ENCODE measurements around the gene SSBP4. TPM values are rescaled to one million over a fixed set of nuclear protein-coding genes. Genes with fewer than 3 reads are reported as not detected.

The SSBP4 gene
- total RNA-seq, 1 donor from 2014 or later, result 56.6 TPM

- peaks cover 14% of the 10 kb centered on the region for H3K27me3 Mint-ChIP-seq (ENCODE audit: low read depth, unreplicated experiment)
- Histone ChIP-seq H2AFZ (ENCODE audit: low read depth, low read length) (no peak overlapping the region), H3K9ac (ENCODE audit: low read length) (no peak overlapping the region), H3K36me3 (ENCODE audit: insufficient read depth, low read length) (no peaks in the 10 kb centered on the region), H4K20me1 (ENCODE audit: insufficient read depth, low read length) (peaks cover 25% of the 10 kb centered on the region), H3K4me3 (ENCODE audit: insufficient read depth, low read depth, low read length) (no peak overlapping the region), H3K27ac (ENCODE audit: low read depth, low read length) (no peak overlapping the region), H3K4me2 (ENCODE audit: low read length) (no peak overlapping the region), H3K4me1 (ENCODE audit: insufficient read depth, low read length) (peaks cover 10% of the 10 kb centered on the region), H3K79me2 (ENCODE audit: insufficient read depth, low read length) (peaks cover 17% of the 10 kb centered on the region), H3K27me3 (ENCODE audit: insufficient read depth, low read length) (no peaks in the 10 kb centered on the region), H3K9me3 (ENCODE audit: insufficient read depth, low read depth, low read length) (no peaks in the 10 kb centered on the region)
- no peak for TF ChIP-seq EZH2 (IDR thresholded peaks at IDR 0.05; ENCODE audit: insufficient read depth, low read length)
- no peak for TF ChIP-seq CTCF (IDR thresholded peaks at IDR 0.05; ENCODE audit: insufficient read depth, low read depth, low read length)
- H3K9me3 Mint-ChIP-seq (ENCODE audit: unreplicated experiment), result no peaks in the 10 kb centered on the region
- H3K4me1 Mint-ChIP-seq (ENCODE audit: low read depth, unreplicated experiment), result peaks cover 3% of the 10 kb centered on the region
- FAIRE-seq (no peak), DNase-seq (ENCODE audit: low read depth) (no peak)
- H3K36me3 Mint-ChIP-seq (ENCODE audit: low read depth, unreplicated experiment), result no peaks in the 10 kb centered on the region
- peak overlapping the region; percentile 34 for H3K27ac Mint-ChIP-seq (ENCODE audit: unreplicated experiment)
- no peak overlapping the region for H3K4me3 Mint-ChIP-seq (ENCODE audit: unreplicated experiment)
These were observed 28.9 kb upstream of the SSBP4 start for GRCh38 chr19:18390065-18390907.

- TF ChIP-seq EZH2 (IDR thresholded peaks at IDR 0.05; ENCODE audit: insufficient read depth, low read length) (no peak), CTCF (IDR thresholded peaks at IDR 0.05; ENCODE audit: insufficient read depth, low read depth, low read length) (no peak)
- H3K9me3 Mint-ChIP-seq (ENCODE audit: unreplicated experiment), result no peaks in the 10 kb centered on the region
- H3K27ac Mint-ChIP-seq (ENCODE audit: unreplicated experiment), result no peak overlapping the region
These were observed 27.6 kb upstream of the SSBP4 start for GRCh38 chr19:18391509-18392075.

More at GRCh38 chr19:18391509-18392075, 27.6 kb upstream of the SSBP4 start:
- FAIRE-seq (no peak), DNase-seq (ENCODE audit: low read depth) (no peak)
- Mint-ChIP-seq H3K4me1 (ENCODE audit: low read depth, unreplicated experiment) (no peaks in the 10 kb centered on the region), H3K27me3 (ENCODE audit: low read depth, unreplicated experiment) (peaks cover 18% of the 10 kb centered on the region), H3K36me3 (ENCODE audit: low read depth, unreplicated experiment) (no peaks in the 10 kb centered on the region), H3K4me3 (ENCODE audit: unreplicated experiment) (no peak overlapping the region)
- no peaks in the 10 kb centered on the region for H3K27me3 ChIP-seq (ENCODE audit: insufficient read depth, low read length)
- no peak overlapping the region for H3K4me2 ChIP-seq (ENCODE audit: low read length)
- H3K4me1 ChIP-seq (ENCODE audit: insufficient read depth, low read length), result peaks cover 10% of the 10 kb centered on the region
- no peak overlapping the region for H3K9ac ChIP-seq (ENCODE audit: low read length)
- peaks cover 10% of the 10 kb centered on the region for H3K79me2 ChIP-seq (ENCODE audit: insufficient read depth, low read length)
- no peak overlapping the region for H2AFZ ChIP-seq (ENCODE audit: low read depth, low read length)
- no peak overlapping the region for H3K4me3 ChIP-seq (ENCODE audit: insufficient read depth, low read depth, low read length)
- no peak overlapping the region for H3K27ac ChIP-seq (ENCODE audit: low read depth, low read length)
- no peaks in the 10 kb centered on the region for H3K36me3 ChIP-seq (ENCODE audit: insufficient read depth, low read length)
- peaks cover 25% of the 10 kb centered on the region for H4K20me1 ChIP-seq (ENCODE audit: insufficient read depth, low read length)
- no peaks in the 10 kb centered on the region for H3K9me3 ChIP-seq (ENCODE audit: insufficient read depth, low read depth, low read length)

Measured in astrocyte (in vitro differentiated cells and primary cell).